Fibroblast of the aortic adventitia (primary cell): Measurements from ENCODE around the gene ACOT7. TPM values are rescaled to one million over a fixed set of nuclear protein-coding genes. Genes with fewer than 3 reads are reported as not detected.

Experiments used
- DNase-seq: peaks from one replicate; pipeline ENCODE4 v3.0.0-alpha.2; 2010; ENCODE audit warnings: low read depth
- H3K4me3 ChIP-seq: 2 replicates; pipeline ENCODE4 v1.5.1; 2011; ENCODE audit warnings: low read depth, mild to moderate bottlenecking, control low read depth, low read length, moderate library complexity
- CTCF ChIP-seq: IDR thresholded peaks from 2 replicates; pipeline ENCODE4 v1.5.1; 2011; ENCODE audit warnings: mild to moderate bottlenecking, low read length, control low read depth, inconsistent platforms; ENCODE audit not compliant: insufficient read depth
- total RNA-seq: library from RNA; depleted of rRNA; stranded (reverse); fragments of >200 nt; gene quantifications from 2 replicates; pipeline ENCODE4 v1.2.3, GENCODE V29; 2012; ENCODE audit warnings: low replicate concordance

The ACOT7 gene
- total RNA-seq, 1 donor = 16.0 TPM

- DNase-seq = no peak
- H3K4me3 ChIP-seq = no peak overlapping the region
- TF ChIP-seq CTCF = no peak
Measured at GRCh38 chr1:6266641-6267040, 126.9 kb downstream of the ACOT7 start.

GRCh38 chr1:6265151-6265550, 128.4 kb downstream of the ACOT7 start:
- no peak overlapping the region for H3K4me3 ChIP-seq
- no peak for DNase-seq
- TF ChIP-seq CTCF = no peak

- H3K4me3 ChIP-seq = no peak overlapping the region
- DNase-seq = peak; percentile 42
- no peak for TF ChIP-seq CTCF
Measured at GRCh38 chr1:6263716-6264115, 129.9 kb downstream of the ACOT7 start.

- DNase-seq = peak; percentile 68
Measured at GRCh38 chr1:6262555-6263420, 130.8 kb downstream of the ACOT7 start.

GRCh38 chr1:6261615-6261995, 132.0 kb downstream of the ACOT7 start:
- DNase-seq = no peak
- no peak for TF ChIP-seq CTCF
- peak overlapping the region; percentile 61 for H3K4me3 ChIP-seq

More at GRCh38 chr1:6262555-6263420, 130.8 kb downstream of the ACOT7 start:
- H3K4me3 ChIP-seq = no peak overlapping the region
- no peak for TF ChIP-seq CTCF

GRCh38 chr1:6260961-6261614, 132.5 kb downstream of the ACOT7 start, which contains the start of gene GPR153:
Gene GPR153 (minus strand): TSS chr1:6261098. CDS start chr1:6254905, 6,193 bp downstream.
- no peak for DNase-seq
- TF ChIP-seq CTCF = no peak

More at GRCh38 chr1:6260961-6261614, 132.5 kb downstream of the ACOT7 start, which contains the start of gene GPR153:
- H3K4me3 ChIP-seq = peak within 1 kb of the TSS; percentile 68
